Liver (tissue), 9 donors: ENCODE measurements around the gene EEF1AKMT2. TPM values are rescaled to one million over a fixed set of nuclear protein-coding genes. Genes with fewer than 3 reads are reported as not detected.

ENCODE experiments used
- DNase-seq: peaks from one replicate; pipeline ENCODE4 v3.0.0-alpha.2; 2017; ENCODE audit warnings: low spot score
- H3K27ac ChIP-seq, 2 donors: one replicate each; pipeline ENCODE4 v1.7.0; 2013; ENCODE audit warnings: inconsistent platforms in 2 of 2, low read length in 2 of 2, control low read depth in 1 of 2, low read depth in 1 of 2, mild to moderate bottlenecking in 1 of 2
- H3K27me3 ChIP-seq, 4 donors: one replicate each; pipeline versions ENCODE4 v1.6.1 to v1.7.0; 2013; ENCODE audit warnings: low read length in 3 of 4, inconsistent platforms in 1 of 4, mild to moderate bottlenecking in 1 of 4, moderate library complexity in 1 of 4; ENCODE audit not compliant: control insufficient read depth in 4 of 4, insufficient read depth in 4 of 4
- H3K36me3 ChIP-seq, 4 donors: one replicate each; pipeline versions ENCODE4 v1.6.1 to v1.7.0; 2013; ENCODE audit warnings: low read length in 3 of 4, mild to moderate bottlenecking in 3 of 4, low read depth in 1 of 4, moderate library complexity in 1 of 4; ENCODE audit not compliant: control insufficient read depth in 4 of 4, insufficient read depth in 3 of 4
- H3K4me1 ChIP-seq, 4 donors: one replicate each; pipeline versions ENCODE4 v1.6.1 to v1.7.0; 2013; ENCODE audit warnings: low read length in 3 of 4, mild to moderate bottlenecking in 3 of 4, moderate library complexity in 1 of 4; ENCODE audit not compliant: control insufficient read depth in 4 of 4, insufficient read depth in 4 of 4
- H3K4me3 ChIP-seq, 3 donors: one replicate each; pipeline versions ENCODE4 v1.6.1 to v1.7.0; 2013; ENCODE audit warnings: low read length in 3 of 3, control low read depth in 1 of 3, low read depth in 1 of 3, mild to moderate bottlenecking in 1 of 3
- H3K9ac ChIP-seq, 2 donors: one replicate each; pipeline ENCODE4 v1.7.0; 2013; ENCODE audit warnings: low read length in 2 of 2, mild to moderate bottlenecking in 2 of 2, moderate library complexity in 2 of 2, control low read depth in 1 of 2, low read depth in 1 of 2
- H3K9me3 ChIP-seq, 4 donors: one replicate each; pipeline versions ENCODE4 v1.6.1 to v1.7.0; 2013; ENCODE audit warnings: low read length in 3 of 4; ENCODE audit not compliant: control insufficient read depth in 4 of 4
- CTCF ChIP-seq: fragments of 150-350 bp; IDR thresholded peaks from 2 replicates; pipeline ENCODE4 v1.5.1; 2017; ENCODE audit warnings: improper control_type of control experiment, low read depth, low read length; ENCODE audit not compliant: missing input control
- EGR1 ChIP-seq, 2 donors: IDR thresholded peaks; 2 replicates each; pipeline ENCODE4 v1.6.1; 2016 to 2018; ENCODE audit warnings: antibody characterized with exemption in 2 of 2, low read depth in 2 of 2
- FOXA1 ChIP-seq: IDR thresholded peaks from 2 replicates; pipeline ENCODE4 v1.6.1; 2016; ENCODE audit warnings: antibody characterized with exemption
- FOXA2 ChIP-seq: IDR thresholded peaks from 2 replicates; pipeline ENCODE4 v1.6.1; 2016; ENCODE audit warnings: antibody characterized with exemption
- GABPA ChIP-seq, 2 donors: IDR thresholded peaks in 1 of 2; conservative IDR thresholded peaks in 1 of 2; 2 replicates each; pipeline ENCODE4 v1.6.1; 2016; ENCODE audit warnings: antibody characterized with exemption in 2 of 2, mild to moderate bottlenecking in 1 of 2, moderate library complexity in 1 of 2
- MAX ChIP-seq: IDR thresholded peaks from 2 replicates; pipeline ENCODE4 v1.6.1; 2016; ENCODE audit warnings: antibody characterized with exemption
- NR2F2 ChIP-seq: IDR thresholded peaks from 2 replicates; pipeline ENCODE4 v1.6.1; 2016; ENCODE audit warnings: antibody characterized with exemption
- RAD21 ChIP-seq, 2 donors: IDR thresholded peaks; 2 replicates each; pipeline ENCODE4 v1.6.1; 2016; ENCODE audit warnings: antibody characterized with exemption in 2 of 2, mild to moderate bottlenecking in 2 of 2
- RXRA ChIP-seq, 2 donors: IDR thresholded peaks; 2 replicates each; pipeline ENCODE4 v1.6.1; 2017 to 2018; ENCODE audit warnings: antibody characterized with exemption in 2 of 2, mild to moderate bottlenecking in 1 of 2
- SP1 ChIP-seq: IDR thresholded peaks from 2 replicates; pipeline ENCODE4 v1.6.1; 2018; ENCODE audit warnings: antibody characterized with exemption, mild to moderate bottlenecking
- TAF1 ChIP-seq: conservative IDR thresholded peaks from 2 replicates; pipeline ENCODE4 v1.6.1; 2016; ENCODE audit warnings: antibody characterized with exemption, mild to moderate bottlenecking
- YY1 ChIP-seq: IDR thresholded peaks from 2 replicates; pipeline ENCODE4 v1.6.1; 2016; ENCODE audit warnings: antibody characterized with exemption, mild to moderate bottlenecking
- ZBTB33 ChIP-seq: IDR thresholded peaks from 2 replicates; pipeline ENCODE4 v1.6.1; 2016; ENCODE audit warnings: antibody characterized with exemption
- WGBS: extraction: QIAGEN DNeasy Blood & Tissue Kit; methylation state at CpG from one replicate; pipeline ENCODE4 v1.1.7; 2013; 5-methylcytosine and 5-hydroxymethylcytosine counted together
- polyA plus RNA-seq, 2 donors: library from polyadenylated mRNA; stranded (reverse) in 1 of 2; unstranded in 1 of 2; fragments of 200-250 nt in 1 of 2; fragments of >200 nt in 1 of 2; fragmentation: Nextera tagmentation in 1 of 2; extraction: Ambion mirVana in 1 of 2; gene quantifications; one replicate each; pipeline versions ENCODE4 v1.2.1 to v1.2.3, GENCODE V29; 2013 to 2015
- total RNA-seq, 2 donors: library from RNA; depleted of rRNA; stranded (reverse); fragments of >200 nt; gene quantifications; one replicate each; pipeline ENCODE4 v1.2.3, GENCODE V29; 2014
- TF ChIP-seq, protein P1 (sequence below): IDR thresholded peaks from 2 replicates; pipeline ENCODE4 v1.6.1; 2016; ENCODE audit warnings: antibody characterized with exemption, mild to moderate bottlenecking
- TF ChIP-seq, protein P2 (sequence below): IDR thresholded peaks from 2 replicates; pipeline ENCODE4 v1.6.1; 2016; ENCODE audit warnings: antibody characterized with exemption
- donor health status: healthy.
- donor health status: healthy.
- donor health status: healthy.
- donor health status: healthy.
- donor health status: healthy.

EEF1AKMT2 gene
- total and polyA plus RNA-seq, 4 donors = 5.9 to 12.7 (median 8.5) TPM

DNA sequence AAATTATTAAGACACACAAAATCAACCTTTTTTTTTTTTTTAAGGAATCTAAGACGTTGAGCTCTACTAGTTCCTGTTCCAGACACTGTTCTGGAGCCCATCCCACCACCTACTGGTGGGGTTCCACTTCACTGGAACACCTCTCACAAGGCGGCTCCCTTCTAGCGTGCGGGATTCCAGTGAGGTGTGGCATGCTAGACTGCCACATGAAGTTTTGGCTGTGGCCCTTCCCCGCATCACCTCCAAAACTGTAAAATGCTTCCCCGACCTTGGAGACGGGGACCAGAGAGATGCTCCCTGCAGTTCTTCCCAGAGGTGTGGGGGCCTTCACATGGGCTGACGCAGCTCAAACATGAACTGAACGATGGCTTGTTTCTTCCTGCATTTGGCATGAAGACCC is 60.1 kb downstream of the EEF1AKMT2 start:
- DNase-seq = peak; percentile 8
- Histone ChIP-seq H3K9me3 (no peaks in the 10 kb centered on the region), H3K4me1 (peaks cover 2 to 19% (median 15%) of the 10 kb centered on the region in 4 donors), H3K27me3 (no peaks in the 10 kb centered on the region), H3K27ac (no peak overlapping the region), H3K4me3 (no peak overlapping the region), H3K36me3 (no peaks in the 10 kb centered on the region), H3K9ac (no peak overlapping the region)
- WGBS = 92% methylated on average over 9 of the region's 9 CpGs
- no peak for TF ChIP-seq FOXA1
- TF ChIP-seq FOXA2 = no peak
- no peak for TF ChIP-seq ZBTB33
- TF ChIP-seq SP1 = no peak
- TF ChIP-seq, protein P1, sequence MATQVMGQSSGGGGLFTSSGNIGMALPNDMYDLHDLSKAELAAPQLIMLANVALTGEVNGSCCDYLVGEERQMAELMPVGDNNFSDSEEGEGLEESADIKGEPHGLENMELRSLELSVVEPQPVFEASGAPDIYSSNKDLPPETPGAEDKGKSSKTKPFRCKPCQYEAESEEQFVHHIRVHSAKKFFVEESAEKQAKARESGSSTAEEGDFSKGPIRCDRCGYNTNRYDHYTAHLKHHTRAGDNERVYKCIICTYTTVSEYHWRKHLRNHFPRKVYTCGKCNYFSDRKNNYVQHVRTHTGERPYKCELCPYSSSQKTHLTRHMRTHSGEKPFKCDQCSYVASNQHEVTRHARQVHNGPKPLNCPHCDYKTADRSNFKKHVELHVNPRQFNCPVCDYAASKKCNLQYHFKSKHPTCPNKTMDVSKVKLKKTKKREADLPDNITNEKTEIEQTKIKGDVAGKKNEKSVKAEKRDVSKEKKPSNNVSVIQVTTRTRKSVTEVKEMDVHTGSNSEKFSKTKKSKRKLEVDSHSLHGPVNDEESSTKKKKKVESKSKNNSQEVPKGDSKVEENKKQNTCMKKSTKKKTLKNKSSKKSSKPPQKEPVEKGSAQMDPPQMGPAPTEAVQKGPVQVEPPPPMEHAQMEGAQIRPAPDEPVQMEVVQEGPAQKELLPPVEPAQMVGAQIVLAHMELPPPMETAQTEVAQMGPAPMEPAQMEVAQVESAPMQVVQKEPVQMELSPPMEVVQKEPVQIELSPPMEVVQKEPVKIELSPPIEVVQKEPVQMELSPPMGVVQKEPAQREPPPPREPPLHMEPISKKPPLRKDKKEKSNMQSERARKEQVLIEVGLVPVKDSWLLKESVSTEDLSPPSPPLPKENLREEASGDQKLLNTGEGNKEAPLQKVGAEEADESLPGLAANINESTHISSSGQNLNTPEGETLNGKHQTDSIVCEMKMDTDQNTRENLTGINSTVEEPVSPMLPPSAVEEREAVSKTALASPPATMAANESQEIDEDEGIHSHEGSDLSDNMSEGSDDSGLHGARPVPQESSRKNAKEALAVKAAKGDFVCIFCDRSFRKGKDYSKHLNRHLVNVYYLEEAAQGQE = no peak
- no peak for TF ChIP-seq GABPA (IDR thresholded peaks at IDR 0.05 in 1 of 2, conservative IDR thresholded peaks at IDR 0.05 in 1 of 2)
- TF ChIP-seq CTCF = no peak
- TF ChIP-seq RXRA (IDR thresholded peaks at IDR 0.05) = no peak

DNA sequence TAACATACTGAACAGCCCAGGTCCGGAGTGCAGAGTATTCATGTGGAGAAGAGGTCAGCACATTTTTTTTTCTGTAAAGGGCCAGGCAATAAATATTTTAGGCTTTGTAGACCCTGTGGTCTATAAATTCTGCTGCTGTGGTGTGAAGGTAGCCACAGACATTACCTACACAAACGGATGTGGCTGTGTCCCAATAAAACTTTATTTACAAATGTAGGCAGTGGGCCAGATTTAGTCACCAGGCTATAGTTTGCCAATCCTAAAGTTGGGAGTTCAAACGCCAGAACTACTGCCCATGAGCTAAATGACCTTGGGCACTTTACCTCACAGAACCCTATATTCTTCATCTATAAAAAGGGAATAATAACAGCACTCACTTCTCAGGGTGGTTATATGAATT is 60.9 kb downstream of the EEF1AKMT2 start:
- Histone ChIP-seq H3K9me3 (no peaks in the 10 kb centered on the region), H3K27me3 (no peaks in the 10 kb centered on the region), H3K27ac (no peak overlapping the region), H3K36me3 (no peaks in the 10 kb centered on the region), H3K4me1 (peaks cover 0 to 12% (median 7%) of the 10 kb centered on the region in 4 donors), H3K4me3 (no peak overlapping the region), H3K9ac (no peak overlapping the region)
- no peak for DNase-seq
- 74% methylated on average over 3 of the region's 3 CpGs for WGBS
- no peak for TF ChIP-seq EGR1 (IDR thresholded peaks at IDR 0.05; ENCODE audit: low read depth in 2 of 2)
- TF ChIP-seq, protein P2, sequence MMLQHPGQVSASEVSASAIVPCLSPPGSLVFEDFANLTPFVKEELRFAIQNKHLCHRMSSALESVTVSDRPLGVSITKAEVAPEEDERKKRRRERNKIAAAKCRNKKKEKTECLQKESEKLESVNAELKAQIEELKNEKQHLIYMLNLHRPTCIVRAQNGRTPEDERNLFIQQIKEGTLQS = no peak
- TF ChIP-seq FOXA2 = no peak
- TF ChIP-seq YY1 = no peak
- no peak for TF ChIP-seq TAF1
- TF ChIP-seq ZBTB33 = no peak
- TF ChIP-seq, protein P1 = no peak
- no peak for TF ChIP-seq RAD21 (IDR thresholded peaks at IDR 0.05)
- no peak for TF ChIP-seq NR2F2
- TF ChIP-seq FOXA1 = no peak
- no peak for TF ChIP-seq SP1
- no peak for TF ChIP-seq GABPA (IDR thresholded peaks at IDR 0.05 in 1 of 2, conservative IDR thresholded peaks at IDR 0.05 in 1 of 2)
- TF ChIP-seq MAX = no peak
- TF ChIP-seq CTCF = no peak
